HEK293 (cell line): ENCODE data around the gene S100A13.

Experiments
- CTCF ChIA-PET: fragments of 350-600 bp; formaldehyde crosslinking; extraction: SDS; loops from one replicate; lab custom pipeline; 2021; ENCODE audit warnings: antibody characterized with exemption; lab: Yijun Ruan, JAX
- POLR2A ChIA-PET: fragments of 300-600 bp; formaldehyde crosslinking; extraction: SDS; loops from one replicate; lab custom pipeline; 2020; ENCODE audit warnings: antibody characterized with exemption, inconsistent platforms; lab: Yijun Ruan, JAX
- H3K27ac ChIP-seq: fragments of 200-500 bp; sonication (Bioruptor generic); 2 replicates; pipeline ENCODE4 v1.5.1; 2014; ENCODE audit warnings: low read depth, low read length, control low read depth, inconsistent platforms; ENCODE audit errors: extremely low read depth
- H3K36me3 ChIP-seq, 2 experiments: fragments of 200-500 bp in 1 of 2; sonication (Bioruptor generic) in 1 of 2; 1 replicate in 1 of 2; 2 replicates in 1 of 2; pipeline ENCODE4 v1.5.1; 2014 to 2017; ENCODE audit warnings: inconsistent platforms in 2 of 2, low read length in 2 of 2; ENCODE audit not compliant: control insufficient read depth in 2 of 2, insufficient read depth in 1 of 2
- H3K4me1 ChIP-seq: fragments of 200-500 bp; sonication (Bioruptor generic); 2 replicates; pipeline ENCODE4 v1.5.1; 2014; ENCODE audit warnings: mild to moderate bottlenecking, low read length, inconsistent platforms; ENCODE audit not compliant: control insufficient read depth, insufficient read depth
- H3K4me3 ChIP-seq: 2 replicates; pipeline ENCODE4 v1.5.1; 2011; ENCODE audit warnings: low read depth, mild to moderate bottlenecking, control low read depth, low read length, moderate library complexity
- H3K9me3 ChIP-seq: fragments of 200-500 bp; sonication (Bioruptor generic); 2 replicates; pipeline ENCODE4 v1.5.1; 2014; ENCODE audit warnings: low read depth, low read length, inconsistent platforms; ENCODE audit not compliant: control insufficient read depth, insufficient read depth
- EGR2 ChIP-seq: fragments of 450-650 bp; formaldehyde crosslinking; IDR thresholded peaks from 2 replicates; pipeline ENCODE4 v1.5.1; 2016; ENCODE audit warnings: low read depth, missing biosample characterization, missing genetic modification characterization
- GLIS1 ChIP-seq: fragments of 450-650 bp; formaldehyde crosslinking; IDR thresholded peaks from 2 replicates; pipeline ENCODE4 v1.5.1; 2016; ENCODE audit warnings: missing biosample characterization, missing genetic modification characterization
- SCRT2 ChIP-seq: fragments of 450-650 bp; formaldehyde crosslinking; IDR thresholded peaks from 2 replicates; pipeline ENCODE4 v1.5.1; 2016; ENCODE audit warnings: missing biosample characterization, missing genetic modification characterization
- SP3 ChIP-seq: fragments of 450-650 bp; formaldehyde crosslinking; IDR thresholded peaks from 2 replicates; pipeline ENCODE4 v1.5.1; 2016; ENCODE audit warnings: missing biosample characterization, missing genetic modification characterization
- ZBTB1 ChIP-seq: fragments of 450-650 bp; formaldehyde crosslinking; IDR thresholded peaks from 2 replicates; pipeline ENCODE4 v1.5.1; 2016; ENCODE audit warnings: missing biosample characterization, missing genetic modification characterization
- ZFHX2 ChIP-seq: fragments of 450-650 bp; formaldehyde crosslinking; conservative IDR thresholded peaks from 2 replicates; pipeline ENCODE4 v1.5.1; 2016; ENCODE audit warnings: missing biosample characterization, missing genetic modification characterization
- ZNF221 ChIP-seq: fragments of 450-650 bp; formaldehyde crosslinking; IDR thresholded peaks from 2 replicates; pipeline ENCODE4 v1.5.1; 2017; ENCODE audit warnings: missing biosample characterization, missing genetic modification characterization, borderline replicate concordance
- ZNF223 ChIP-seq: fragments of 450-650 bp; formaldehyde crosslinking; IDR thresholded peaks from 2 replicates; pipeline ENCODE4 v1.5.1; 2016; ENCODE audit warnings: missing biosample characterization, missing genetic modification characterization
- ZNF292 ChIP-seq: fragments of 450-650 bp; formaldehyde crosslinking; IDR thresholded peaks from 2 replicates; pipeline ENCODE4 v1.5.1; 2016; ENCODE audit warnings: low read depth, missing biosample characterization, missing genetic modification characterization, borderline replicate concordance
- ZNF423 ChIP-seq: fragments of 450-650 bp; formaldehyde crosslinking; IDR thresholded peaks from 2 replicates; pipeline ENCODE4 v1.5.1; 2016; ENCODE audit warnings: missing biosample characterization, missing genetic modification characterization
- ZNF433 ChIP-seq: fragments of 450-650 bp; formaldehyde crosslinking; IDR thresholded peaks from 2 replicates; pipeline ENCODE4 v1.5.1; 2016; ENCODE audit warnings: missing biosample characterization, missing genetic modification characterization, low read depth
- ZNF510 ChIP-seq: fragments of 450-650 bp; formaldehyde crosslinking; IDR thresholded peaks from 2 replicates; pipeline ENCODE4 v1.5.1; 2018; ENCODE audit warnings: mild to moderate bottlenecking, missing genetic modification characterization, missing biosample characterization; ENCODE audit not compliant: insufficient replicate concordance
- ZNF596 ChIP-seq: fragments of 450-650 bp; IDR thresholded peaks from 2 replicates; pipeline ENCODE4 v1.5.0; 2018; ENCODE audit warnings: missing biosample characterization, mild to moderate bottlenecking, missing genetic modification characterization, moderate library complexity
- ZNF747 ChIP-seq: fragments of 450-650 bp; formaldehyde crosslinking; IDR thresholded peaks from 2 replicates; pipeline ENCODE4 v1.5.1; 2016; ENCODE audit warnings: missing biosample characterization, missing genetic modification characterization
- ZNF776 ChIP-seq: fragments of 450-650 bp; formaldehyde crosslinking; IDR thresholded peaks from 2 replicates; pipeline ENCODE4 v1.5.0; 2017; ENCODE audit warnings: missing biosample characterization, missing genetic modification characterization, borderline replicate concordance
- ZNF785 ChIP-seq: fragments of 450-650 bp; formaldehyde crosslinking; IDR thresholded peaks from 2 replicates; pipeline ENCODE4 v1.5.1; 2016; ENCODE audit warnings: missing biosample characterization, missing genetic modification characterization
- ZNF791 ChIP-seq: fragments of 450-650 bp; formaldehyde crosslinking; IDR thresholded peaks from 2 replicates; pipeline ENCODE4 v1.5.1; 2016; ENCODE audit warnings: missing biosample characterization, missing genetic modification characterization
- ZSCAN16 ChIP-seq: fragments of 450-650 bp; formaldehyde crosslinking; IDR thresholded peaks from 2 replicates; pipeline ENCODE4 v1.5.1; 2016; ENCODE audit warnings: missing biosample characterization, missing genetic modification characterization
- ZSCAN23 ChIP-seq: fragments of 450-650 bp; formaldehyde crosslinking; IDR thresholded peaks from 2 replicates; pipeline ENCODE4 v1.5.1; 2016; ENCODE audit warnings: missing biosample characterization, missing genetic modification characterization
- TF ChIP-seq, protein P1 (sequence below): fragments of 450-650 bp; formaldehyde crosslinking; IDR thresholded peaks from 2 replicates; pipeline ENCODE4 v1.5.1; 2017; ENCODE audit warnings: missing biosample characterization, missing genetic modification characterization
- TF ChIP-seq, protein P2 (sequence below): fragments of 450-650 bp; formaldehyde crosslinking; IDR thresholded peaks from 2 replicates; pipeline ENCODE4 v1.5.1; 2016; ENCODE audit warnings: missing biosample characterization, missing genetic modification characterization
- TF ChIP-seq, protein P3 (sequence below): sonication (generic); formaldehyde crosslinking; IDR thresholded peaks from 2 replicates; pipeline ENCODE4 v1.8.1; 2022; ENCODE audit warnings: mild to moderate bottlenecking, moderate library complexity, missing genetic modification reagents
- TF ChIP-seq, protein P4 (sequence below): fragments of 450-650 bp; formaldehyde crosslinking; IDR thresholded peaks from 2 replicates; pipeline ENCODE4 v1.5.1; 2016; ENCODE audit warnings: missing biosample characterization, missing genetic modification characterization

S100A13 gene

DNA sequence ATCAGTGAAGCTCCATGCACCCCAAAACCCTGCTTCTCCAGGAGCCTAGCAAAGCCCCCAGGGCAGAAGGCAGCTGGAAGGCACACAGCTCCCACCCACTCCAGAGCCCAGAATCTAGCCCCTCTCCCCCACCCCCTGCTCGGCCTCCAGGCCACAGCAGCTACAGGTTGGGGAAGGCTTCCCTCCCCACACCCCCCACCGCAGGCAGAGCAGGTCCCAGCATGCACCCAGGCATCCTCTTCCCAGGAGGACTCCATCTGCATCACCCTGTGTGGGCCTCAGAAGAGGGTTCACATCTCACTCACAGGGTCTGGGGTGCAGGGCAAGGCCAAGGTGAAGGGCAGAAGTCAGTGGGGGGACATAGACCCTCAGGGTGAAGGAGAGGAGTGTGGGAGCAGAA lies 11.9 kb downstream of the S100A13 start:
- POLR2A ChIA-PET = interaction anchor here (0.6 to 3.3 kb wide), 4 partner anchors 12 to 375 kb away, joined by 3 to 21 read pairs (median 6); partner anchors contain the start of genes CHTOP, ILF2, RPS27 and S100A13
- no peaks in the 10 kb centered on the region for H3K4me1 ChIP-seq
- no peak overlapping the region for H3K27ac ChIP-seq
- TF ChIP-seq, protein P1, sequence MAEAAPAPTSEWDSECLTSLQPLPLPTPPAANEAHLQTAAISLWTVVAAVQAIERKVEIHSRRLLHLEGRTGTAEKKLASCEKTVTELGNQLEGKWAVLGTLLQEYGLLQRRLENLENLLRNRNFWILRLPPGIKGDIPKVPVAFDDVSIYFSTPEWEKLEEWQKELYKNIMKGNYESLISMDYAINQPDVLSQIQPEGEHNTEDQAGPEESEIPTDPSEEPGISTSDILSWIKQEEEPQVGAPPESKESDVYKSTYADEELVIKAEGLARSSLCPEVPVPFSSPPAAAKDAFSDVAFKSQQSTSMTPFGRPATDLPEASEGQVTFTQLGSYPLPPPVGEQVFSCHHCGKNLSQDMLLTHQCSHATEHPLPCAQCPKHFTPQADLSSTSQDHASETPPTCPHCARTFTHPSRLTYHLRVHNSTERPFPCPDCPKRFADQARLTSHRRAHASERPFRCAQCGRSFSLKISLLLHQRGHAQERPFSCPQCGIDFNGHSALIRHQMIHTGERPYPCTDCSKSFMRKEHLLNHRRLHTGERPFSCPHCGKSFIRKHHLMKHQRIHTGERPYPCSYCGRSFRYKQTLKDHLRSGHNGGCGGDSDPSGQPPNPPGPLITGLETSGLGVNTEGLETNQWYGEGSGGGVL (tag by site-specific recombination) = 0 out of 2 replicates have a peak, but pooled peaks have one; percentile 10
- TF ChIP-seq GLIS1 (tag by site-specific recombination) = 0 out of 2 replicates have a peak, but pooled peaks have one; percentile 29
- TF ChIP-seq SCRT2 (tag by site-specific recombination) = peak; percentile 37; the same call in 1 of the 2 replicates
- TF ChIP-seq ZBTB1 (tag by site-specific recombination) = no peak
- H3K9me3 ChIP-seq = no peaks in the 10 kb centered on the region
- H3K36me3 ChIP-seq = peaks cover 0 to 18% of the 10 kb centered on the region in 2 experiments; a peak in 2 of 3 replicates
- CTCF ChIA-PET = interaction anchor here (1.5 to 4.8 kb wide), 2 partner anchors 12 to 105 kb away, joined by 5 to 28 read pairs; partner anchors contain the start of genes S100A1 and S100A13
- H3K4me3 ChIP-seq = no peak overlapping the region

DNA sequence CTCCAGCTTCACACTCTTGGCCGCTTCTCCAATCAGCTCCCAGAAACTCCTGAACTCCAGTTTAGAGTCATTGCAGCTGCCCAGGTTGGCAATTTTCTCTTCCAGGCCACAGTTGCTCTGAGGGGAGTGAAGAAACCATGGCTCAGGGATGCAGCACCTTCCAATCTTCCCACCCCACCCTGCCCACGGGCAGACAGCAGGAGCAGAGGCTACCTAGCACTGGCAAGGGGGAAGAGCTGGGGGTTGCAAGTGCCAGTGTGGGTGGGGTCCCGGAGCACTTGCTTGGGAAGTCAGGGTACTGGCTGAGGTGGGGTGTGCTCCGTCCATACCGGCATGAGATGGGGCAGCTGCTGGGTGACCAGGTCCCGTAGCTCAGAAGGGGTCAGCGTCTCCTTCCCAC lies 12.4 kb downstream of the S100A13 start:
- CTCF ChIA-PET = interaction anchor here (0.6 to 4.8 kb wide), 5 partner anchors 9 to 838 kb away, joined by 3 to 28 read pairs (median 4); partner anchors contain the start of genes S100A1 and S100A13
- Histone ChIP-seq H3K4me1 (no peaks in the 10 kb centered on the region), H3K4me3 (no peak overlapping the region), H3K9me3 (no peaks in the 10 kb centered on the region), H3K36me3 (peaks cover 0 to 16% of the 10 kb centered on the region in 2 experiments; a peak in 2 of 3 replicates)
- TF ChIP-seq ZFHX2 (peak; percentile 33; the same call in 1 of the 2 replicates), ZNF510 (tag by site-specific recombination) (no peak), EGR2 (tag by site-specific recombination) (peak; percentile 55; the same call in 1 of the 2 replicates)
- TF ChIP-seq, all 188 proteins: peak for 2
- H3K27ac ChIP-seq = no peak overlapping the region
- POLR2A ChIA-PET = interaction anchor here (0.6 to 3.3 kb wide), 5 partner anchors 11 to 376 kb away, joined by 3 to 21 read pairs (median 4); partner anchors contain the start of genes CHTOP, ILF2, RPS27 and S100A13

DNA sequence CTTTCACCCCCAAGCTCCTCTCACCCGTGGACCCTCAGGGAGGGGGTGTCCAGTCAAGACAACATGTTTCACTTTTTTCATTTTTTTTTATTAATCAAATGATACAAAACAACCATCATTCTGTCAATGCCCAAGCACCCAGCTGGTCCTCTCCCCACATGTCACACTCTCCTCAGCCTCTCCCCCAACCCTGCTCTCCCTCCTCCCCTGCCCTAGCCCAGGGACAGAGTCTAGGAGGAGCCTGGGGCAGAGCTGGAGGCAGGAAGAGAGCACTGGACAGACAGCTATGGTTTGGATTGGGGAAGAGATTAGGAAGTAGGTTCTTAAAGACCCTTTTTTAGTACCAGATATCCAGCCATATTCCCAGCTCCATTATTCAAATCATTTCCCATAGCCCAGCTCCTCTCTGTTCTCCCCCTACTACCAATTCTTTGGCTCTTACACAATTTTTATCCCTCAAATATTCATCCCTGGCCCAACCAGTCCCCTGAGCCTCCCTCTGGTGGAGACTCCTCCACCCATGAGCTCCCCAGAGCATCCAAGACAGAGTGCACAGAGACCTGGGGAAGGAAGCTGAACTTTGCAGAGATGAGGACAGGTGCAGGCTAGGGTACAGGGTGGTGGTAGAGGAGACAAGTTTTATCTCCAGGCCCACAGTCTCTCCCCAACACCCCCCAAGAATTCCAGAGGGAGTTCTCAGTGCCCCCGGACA lies 13.0 kb downstream of the S100A13 start:
- Histone ChIP-seq H3K4me3 (no peak overlapping the region), H3K9me3 (no peaks in the 10 kb centered on the region), H3K27ac (no peak overlapping the region), H3K4me1 (no peaks in the 10 kb centered on the region), H3K36me3 (peaks cover 0 to 12% of the 10 kb centered on the region in 2 experiments; a peak in 1 of 3 replicates)
- ChIA-PET CTCF (interaction anchor here (0.6 to 4.8 kb wide), 8 partner anchors 9 to 837 kb away, joined by 3 to 28 read pairs (median 4); partner anchors contain the start of genes S100A1 and S100A13), POLR2A (interaction anchor here (0.6 to 3.3 kb wide), 5 partner anchors 10 to 376 kb away, joined by 3 to 21 read pairs (median 4); partner anchors contain the start of genes CHTOP, ILF2, RPS27 and S100A13)
- TF ChIP-seq ZNF292 (tag by site-specific recombination) (no peak), ZNF223 (tag by site-specific recombination) (no peak), ZNF776 (tag by site-specific recombination) (no peak), ZNF221 (tag by site-specific recombination) (no peak), ZNF433 (tag by site-specific recombination) (no peak), ZNF747 (tag by site-specific recombination) (no peak), ZSCAN23 (tag by site-specific recombination) (no peak), ZNF596 (no peak), SP3 (tag by site-specific recombination) (no peak), ZBTB1 (tag by site-specific recombination) (no peak), ZSCAN16 (tag by site-specific recombination) (no peak), ZNF423 (tag by site-specific recombination) (no peak), ZNF785 (tag by site-specific recombination) (no peak), ZFHX2 (no peak), ZNF791 (tag by site-specific recombination) (no peak)
- TF ChIP-seq, protein P2, sequence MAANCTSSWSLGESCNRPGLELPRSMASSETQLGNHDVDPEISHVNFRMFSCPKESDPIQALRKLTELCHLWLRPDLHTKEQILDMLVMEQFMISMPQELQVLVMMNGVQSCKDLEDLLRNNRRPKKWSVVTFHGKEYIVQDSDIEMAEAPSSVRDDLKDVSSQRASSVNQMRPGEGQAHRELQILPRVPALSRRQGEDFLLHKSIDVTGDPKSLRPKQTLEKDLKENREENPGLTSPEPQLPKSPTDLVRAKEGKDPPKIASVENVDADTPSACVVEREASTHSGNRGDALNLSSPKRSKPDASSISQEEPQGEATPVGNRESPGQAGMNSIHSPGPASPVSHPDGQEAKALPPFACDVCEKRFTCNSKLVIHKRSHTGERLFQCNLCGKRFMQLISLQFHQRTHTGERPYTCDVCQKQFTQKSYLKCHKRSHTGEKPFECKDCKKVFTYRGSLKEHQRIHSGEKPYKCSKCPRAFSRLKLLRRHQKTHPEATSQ = no peak
- TF ChIP-seq, protein P3, sequence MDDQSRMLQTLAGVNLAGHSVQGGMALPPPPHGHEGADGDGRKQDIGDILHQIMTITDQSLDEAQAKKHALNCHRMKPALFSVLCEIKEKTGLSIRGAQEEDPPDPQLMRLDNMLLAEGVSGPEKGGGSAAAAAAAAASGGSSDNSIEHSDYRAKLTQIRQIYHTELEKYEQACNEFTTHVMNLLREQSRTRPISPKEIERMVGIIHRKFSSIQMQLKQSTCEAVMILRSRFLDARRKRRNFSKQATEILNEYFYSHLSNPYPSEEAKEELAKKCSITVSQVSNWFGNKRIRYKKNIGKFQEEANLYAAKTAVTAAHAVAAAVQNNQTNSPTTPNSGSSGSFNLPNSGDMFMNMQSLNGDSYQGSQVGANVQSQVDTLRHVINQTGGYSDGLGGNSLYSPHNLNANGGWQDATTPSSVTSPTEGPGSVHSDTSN (CRISPR knock-in tag) = no peak
- TF ChIP-seq, protein P4, sequence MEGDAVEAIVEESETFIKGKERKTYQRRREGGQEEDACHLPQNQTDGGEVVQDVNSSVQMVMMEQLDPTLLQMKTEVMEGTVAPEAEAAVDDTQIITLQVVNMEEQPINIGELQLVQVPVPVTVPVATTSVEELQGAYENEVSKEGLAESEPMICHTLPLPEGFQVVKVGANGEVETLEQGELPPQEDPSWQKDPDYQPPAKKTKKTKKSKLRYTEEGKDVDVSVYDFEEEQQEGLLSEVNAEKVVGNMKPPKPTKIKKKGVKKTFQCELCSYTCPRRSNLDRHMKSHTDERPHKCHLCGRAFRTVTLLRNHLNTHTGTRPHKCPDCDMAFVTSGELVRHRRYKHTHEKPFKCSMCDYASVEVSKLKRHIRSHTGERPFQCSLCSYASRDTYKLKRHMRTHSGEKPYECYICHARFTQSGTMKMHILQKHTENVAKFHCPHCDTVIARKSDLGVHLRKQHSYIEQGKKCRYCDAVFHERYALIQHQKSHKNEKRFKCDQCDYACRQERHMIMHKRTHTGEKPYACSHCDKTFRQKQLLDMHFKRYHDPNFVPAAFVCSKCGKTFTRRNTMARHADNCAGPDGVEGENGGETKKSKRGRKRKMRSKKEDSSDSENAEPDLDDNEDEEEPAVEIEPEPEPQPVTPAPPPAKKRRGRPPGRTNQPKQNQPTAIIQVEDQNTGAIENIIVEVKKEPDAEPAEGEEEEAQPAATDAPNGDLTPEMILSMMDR = no peak
